SK-N-SH treated with all-trans-retinoic acid at 6 μM for 48 hours (cell line): ENCODE data around the gene TMC2.

ENCODE experiments used
- ATAC-seq: fragments of 200-7000 bp; cut with Tn5 transposase; 3 replicates; pipeline ENCODE4 v1.9.1; 2020; ENCODE audit warnings: mild to moderate bottlenecking, moderate library complexity
- ARNTL ChIP-seq: fragments of 450-650 bp; formaldehyde crosslinking; IDR thresholded peaks from 2 replicates; pipeline ENCODE4 v1.5.0; 2020; ENCODE audit warnings: low read depth, mild to moderate bottlenecking, moderate library complexity, borderline replicate concordance
- BACH2 ChIP-seq: fragments of 250-450 bp; sonication (Bioruptor Pico); IDR thresholded peaks from 2 replicates; pipeline ENCODE4 v1.9.0; 2021; ENCODE audit warnings: mild to moderate bottlenecking, borderline replicate concordance
- CREB5 ChIP-seq: fragments of 250-450 bp; sonication (Bioruptor Pico); IDR thresholded peaks from 2 replicates; pipeline ENCODE4 v1.5.1; 2020; ENCODE audit warnings: low read depth, mild to moderate bottlenecking, moderate library complexity
- CSDC2 ChIP-seq: fragments of 250-450 bp; sonication (Bioruptor Pico); IDR thresholded peaks from 2 replicates; pipeline ENCODE4 v1.5.0; 2020; ENCODE audit warnings: mild to moderate bottlenecking, moderate library complexity
- CSRNP3 ChIP-seq: fragments of 250-450 bp; sonication (Bioruptor Pico); IDR thresholded peaks from 2 replicates; pipeline ENCODE4 v1.5.1; 2021; ENCODE audit warnings: mild to moderate bottlenecking, moderate library complexity
- ESRRG ChIP-seq: fragments of 250-450 bp; sonication (Bioruptor Pico); IDR thresholded peaks from 2 replicates; pipeline ENCODE4 v1.6.1; 2021; ENCODE audit warnings: mild to moderate bottlenecking
- GLIS3 ChIP-seq: fragments of 250-450 bp; sonication (Bioruptor Pico); IDR thresholded peaks from 2 replicates; pipeline ENCODE4 v1.5.0; 2020; ENCODE audit warnings: mild to moderate bottlenecking, moderate library complexity
- ISL1 ChIP-seq: fragments of 250-450 bp; sonication (Bioruptor Pico); IDR thresholded peaks from 2 replicates; pipeline ENCODE4 v2.1.2; 2022; ENCODE audit warnings: mild to moderate bottlenecking, moderate library complexity
- OSR1 ChIP-seq: fragments of 250-450 bp; sonication (Bioruptor Pico); IDR thresholded peaks from 2 replicates; pipeline ENCODE4 v1.8.0; 2022; ENCODE audit warnings: moderate library complexity, mild to moderate bottlenecking, inconsistent platforms
- PATZ1 ChIP-seq: fragments of 250-450 bp; sonication (Bioruptor Pico); IDR thresholded peaks from 2 replicates; pipeline ENCODE4 v1.8.0; 2020; ENCODE audit warnings: mild to moderate bottlenecking, moderate library complexity, borderline replicate concordance
- POU6F1 ChIP-seq: fragments of 250-450 bp; sonication (Bioruptor Pico); IDR thresholded peaks from 2 replicates; pipeline ENCODE4 v1.8.0; 2021; ENCODE audit warnings: low read depth, mild to moderate bottlenecking, moderate library complexity, borderline replicate concordance
- RARB ChIP-seq: fragments of 250-450 bp; sonication (Bioruptor Pico); IDR thresholded peaks from 2 replicates; pipeline ENCODE4 v1.8.0; 2021; ENCODE audit warnings: mild to moderate bottlenecking, moderate library complexity
- SNAI2 ChIP-seq: fragments of 250-450 bp; sonication (Bioruptor Pico); IDR thresholded peaks from 2 replicates; pipeline ENCODE4 v1.5.0; 2020; ENCODE audit warnings: mild to moderate bottlenecking, moderate library complexity
- TCF4 ChIP-seq: fragments of 250-450 bp; sonication (Bioruptor Pico); IDR thresholded peaks from 2 replicates; pipeline ENCODE4 v1.8.0; 2021; ENCODE audit warnings: mild to moderate bottlenecking, moderate library complexity, borderline replicate concordance
- TOX ChIP-seq: fragments of 250-450 bp; sonication (Bioruptor Pico); IDR thresholded peaks from 2 replicates; pipeline ENCODE4 v1.8.0; 2021; ENCODE audit warnings: mild to moderate bottlenecking, moderate library complexity, borderline replicate concordance
- ZC3H10 ChIP-seq: fragments of 250-450 bp; sonication (Bioruptor Pico); IDR thresholded peaks from 2 replicates; pipeline ENCODE4 v1.5.1; 2021; ENCODE audit warnings: mild to moderate bottlenecking, moderate library complexity
- ZFP3 ChIP-seq: fragments of 250-450 bp; sonication (Bioruptor Pico); IDR thresholded peaks from 2 replicates; pipeline ENCODE4 v1.5.0; 2020; ENCODE audit warnings: mild to moderate bottlenecking, moderate library complexity
- ZFP30 ChIP-seq: fragments of 450-650 bp; formaldehyde crosslinking; IDR thresholded peaks from 2 replicates; pipeline ENCODE4 v1.5.0; 2022; ENCODE audit warnings: mild to moderate bottlenecking, moderate library complexity
- ZNF565 ChIP-seq: fragments of 450-650 bp; formaldehyde crosslinking; conservative IDR thresholded peaks from 2 replicates; pipeline ENCODE4 v1.5.0; 2020; ENCODE audit warnings: low read depth, mild to moderate bottlenecking, moderate library complexity
- ZNF70 ChIP-seq: fragments of 450-650 bp; formaldehyde crosslinking; IDR thresholded peaks from 2 replicates; pipeline ENCODE4 v1.5.0; 2020; ENCODE audit warnings: mild to moderate bottlenecking, moderate library complexity
- ZNF8 ChIP-seq: fragments of 450-650 bp; formaldehyde crosslinking; IDR thresholded peaks from 2 replicates; pipeline ENCODE4 v1.5.0; 2020; ENCODE audit warnings: mild to moderate bottlenecking, moderate library complexity

The TMC2 gene

GRCh38 chr20:2657241-2657640 lies 120.9 kb downstream of the TMC2 start (continued):
- TF ChIP-seq CSRNP3, result no peak
- no peak for TF ChIP-seq ZNF8 (CRISPR knock-in tag)
- no peak for TF ChIP-seq ZC3H10 (CRISPR knock-in tag)
- no peak for TF ChIP-seq GLIS3 (CRISPR knock-in tag)

- TF ChIP-seq ZFP3 (CRISPR knock-in tag) (no peak), TOX (CRISPR knock-in tag) (no peak), PATZ1 (CRISPR knock-in tag) (no peak), GLIS3 (CRISPR knock-in tag) (no peak), POU6F1 (no peak), ZNF565 (no peak), ZFP30 (CRISPR knock-in tag) (no peak), ZNF70 (no peak), TCF4 (no peak)
- no peak for ATAC-seq
Measured at GRCh38 chr20:2657674-2658073, 121.3 kb downstream of the TMC2 start.

- TF ChIP-seq POU6F1 (no peak), SNAI2 (no peak), OSR1 (CRISPR knock-in tag) (no peak), BACH2 (CRISPR knock-in tag) (no peak), CSRNP3 (no peak), CREB5 (CRISPR knock-in tag) (no peak), CSDC2 (CRISPR knock-in tag) (no peak)
- ATAC-seq, result peak; percentile 41
Measured at GRCh38 chr20:2658414-2659354, 122.3 kb downstream of the TMC2 start.

- no peak for ATAC-seq
Measured at GRCh38 chr20:2659547-2659946, 123.2 kb downstream of the TMC2 start.

More at GRCh38 chr20:2659547-2659946, 123.2 kb downstream of the TMC2 start:
- TF ChIP-seq ARNTL (CRISPR knock-in tag) (no peak), CSRNP3 (no peak), ZNF565 (no peak), TOX (CRISPR knock-in tag) (no peak), ZNF8 (CRISPR knock-in tag) (no peak), CREB5 (CRISPR knock-in tag) (no peak), PATZ1 (CRISPR knock-in tag) (no peak), ISL1 (CRISPR knock-in tag) (no peak), RARB (no peak), GLIS3 (CRISPR knock-in tag) (no peak), ESRRG (no peak)
